Colonic mucosa (tissue), 4 donors: ENCODE results near the gene PCDHGA1. TPM values are rescaled to one million over a fixed set of nuclear protein-coding genes. Genes with fewer than 3 reads are reported as not detected.
A peak's percentile ranks its signal among the peaks of the same experiment; 100 is the strongest.

ENCODE experiments used
- DNase-seq: peaks from one replicate; pipeline ENCODE4 v3.0.0-alpha.2; 2020
- H3K27ac ChIP-seq: fragments of 200-600 bp; one replicate; pipeline ENCODE4 v1.8.0; 2021
- H3K27me3 ChIP-seq: fragments of 200-600 bp; one replicate; pipeline ENCODE4 v1.8.0; 2021
- H3K36me3 ChIP-seq: fragments of 200-600 bp; one replicate; pipeline ENCODE4 v1.8.0; 2021
- H3K4me1 ChIP-seq: fragments of 200-600 bp; one replicate; pipeline ENCODE4 v1.8.0; 2021; ENCODE audit warnings: mild to moderate bottlenecking
- H3K4me3 ChIP-seq: fragments of 200-600 bp; one replicate; pipeline ENCODE4 v1.8.0; 2021
- H3K9ac ChIP-seq, 2 donors: one replicate each; pipeline ENCODE4 v1.7.0; 2013; ENCODE audit warnings: control low read depth in 2 of 2, low read depth in 2 of 2, low read length in 2 of 2
- H3K9me3 ChIP-seq: fragments of 200-600 bp; one replicate; pipeline ENCODE4 v1.8.0; 2021
- intact Hi-C: fragments of 100-400 bp; cut with DNase I; formaldehyde crosslinking; loops from one replicate; pipeline ENCODE4 v1.14.1; 2022
- total RNA-seq, 2 donors: library from RNA; stranded (reverse); fragmentation: NEBNext Ultra II Directional in 1 of 2; extraction: Animal tissue kit (Norgen Biotek cat#: 25700) in 1 of 2; gene quantifications; one replicate each; pipeline ENCODE4 v1.2.1, GENCODE V29; 2021
- TF ChIP-seq, protein P1 (sequence below): fragments of 200-600 bp; IDR thresholded peaks from one replicate; pipeline ENCODE4 v1.8.0; 2022; ENCODE audit warnings: antibody characterized with exemption, mild to moderate bottlenecking
- donor health status: healthy.
- donor health status: DM: no; HTN: no; CAD: no.
- donor health status: DM: no; HTN: no; CAD: no.

The PCDHGA1 gene
- total RNA-seq, 2 donors from 2014 or later = 0.10 to 0.37 TPM

GRCh38 chr5:141319202-141319601 is 11.1 kb upstream of the PCDHGA1 start:
- no peaks in the 10 kb centered on the region for H3K27me3 ChIP-seq
- DNase-seq = no peak
- H3K27ac ChIP-seq = no peak overlapping the region
- H3K9me3 ChIP-seq = peaks cover 14% of the 10 kb centered on the region
- intact Hi-C loops = no loop called here
- H3K36me3 ChIP-seq = no peaks in the 10 kb centered on the region
- TF ChIP-seq, protein P1, sequence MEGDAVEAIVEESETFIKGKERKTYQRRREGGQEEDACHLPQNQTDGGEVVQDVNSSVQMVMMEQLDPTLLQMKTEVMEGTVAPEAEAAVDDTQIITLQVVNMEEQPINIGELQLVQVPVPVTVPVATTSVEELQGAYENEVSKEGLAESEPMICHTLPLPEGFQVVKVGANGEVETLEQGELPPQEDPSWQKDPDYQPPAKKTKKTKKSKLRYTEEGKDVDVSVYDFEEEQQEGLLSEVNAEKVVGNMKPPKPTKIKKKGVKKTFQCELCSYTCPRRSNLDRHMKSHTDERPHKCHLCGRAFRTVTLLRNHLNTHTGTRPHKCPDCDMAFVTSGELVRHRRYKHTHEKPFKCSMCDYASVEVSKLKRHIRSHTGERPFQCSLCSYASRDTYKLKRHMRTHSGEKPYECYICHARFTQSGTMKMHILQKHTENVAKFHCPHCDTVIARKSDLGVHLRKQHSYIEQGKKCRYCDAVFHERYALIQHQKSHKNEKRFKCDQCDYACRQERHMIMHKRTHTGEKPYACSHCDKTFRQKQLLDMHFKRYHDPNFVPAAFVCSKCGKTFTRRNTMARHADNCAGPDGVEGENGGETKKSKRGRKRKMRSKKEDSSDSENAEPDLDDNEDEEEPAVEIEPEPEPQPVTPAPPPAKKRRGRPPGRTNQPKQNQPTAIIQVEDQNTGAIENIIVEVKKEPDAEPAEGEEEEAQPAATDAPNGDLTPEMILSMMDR = no peak
- H3K9ac ChIP-seq = no peak overlapping the region
- H3K4me1 ChIP-seq = no peaks in the 10 kb centered on the region
- H3K4me3 ChIP-seq = no peak overlapping the region

DNA sequence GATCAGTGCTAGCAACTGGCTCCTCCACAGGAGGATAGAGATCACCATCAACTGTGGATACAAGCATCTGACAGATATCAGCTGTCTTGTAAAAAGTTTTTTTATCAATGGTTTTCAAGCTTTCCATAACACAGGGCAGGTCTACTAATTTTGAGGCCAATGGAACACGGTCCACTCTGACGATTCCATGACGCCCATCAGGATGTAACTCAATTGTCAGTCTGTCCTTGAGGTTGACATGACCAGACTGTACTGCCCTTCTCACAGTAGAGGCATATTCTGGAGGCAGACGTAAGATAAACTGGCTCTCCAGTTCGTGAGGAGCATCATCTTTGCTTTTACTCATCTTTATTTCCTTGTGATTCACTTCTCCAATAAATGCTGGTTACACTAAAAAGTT is 10.6 kb upstream of the PCDHGA1 start:
- H3K27me3 ChIP-seq = no peaks in the 10 kb centered on the region
- DNase-seq = no peak
- H3K27ac ChIP-seq = no peak overlapping the region
- H3K4me1 ChIP-seq = no peaks in the 10 kb centered on the region
- intact Hi-C loops = loop anchor here (5.0 kb wide), 1 partner anchor 243 kb away; no protein-coding TSS in a partner anchor
- H3K9me3 ChIP-seq = peaks cover 14% of the 10 kb centered on the region
- TF ChIP-seq, protein P1 = no peak
- H3K9ac ChIP-seq = no peak overlapping the region
- H3K4me3 ChIP-seq = peak overlapping the region; percentile 82
- no peaks in the 10 kb centered on the region for H3K36me3 ChIP-seq

DNA sequence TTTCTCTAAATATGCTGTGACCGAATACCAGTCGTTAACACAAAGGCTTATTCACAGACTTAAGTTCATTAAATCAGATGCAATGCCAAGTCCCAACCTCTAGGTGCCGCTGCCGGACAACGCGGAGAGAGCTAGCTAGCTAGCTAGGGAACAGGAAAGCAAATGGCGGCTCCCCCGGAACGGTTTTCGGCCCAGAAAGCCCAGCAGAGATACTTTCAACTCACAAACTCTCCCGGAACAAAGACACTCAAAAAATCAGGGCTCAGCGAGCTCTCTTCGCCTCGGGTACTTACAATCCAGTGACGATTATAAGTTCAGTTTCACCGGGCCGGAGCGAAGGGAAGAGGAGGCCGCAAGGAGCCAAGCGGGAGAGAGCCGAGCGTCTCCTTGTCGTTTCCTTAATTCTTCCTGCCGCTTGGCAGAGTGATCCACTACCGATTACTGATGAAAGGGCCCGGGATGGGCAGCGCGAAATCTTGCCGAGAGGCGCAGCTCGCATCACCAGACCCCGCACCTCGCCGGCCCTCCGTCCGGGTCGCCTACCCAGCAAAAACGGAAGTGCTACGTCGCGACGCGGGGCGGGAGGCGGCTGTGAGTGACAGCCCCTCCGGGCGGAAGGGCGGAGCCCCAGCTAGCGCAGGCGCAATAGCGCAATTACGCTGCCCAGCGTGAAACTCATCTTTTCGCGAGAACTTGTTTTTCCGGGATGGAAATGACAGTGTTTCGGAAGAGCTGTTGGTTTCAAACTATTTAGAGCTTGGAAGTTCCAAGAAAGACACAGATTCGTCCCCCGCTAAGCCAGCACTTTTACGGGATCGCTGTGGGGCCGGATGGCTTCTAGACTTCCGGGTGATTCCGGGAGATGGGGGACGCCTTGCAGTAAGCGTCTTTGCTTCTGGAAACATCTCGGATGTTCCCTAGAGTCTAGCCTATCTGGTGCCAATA is 9.8 kb upstream of the PCDHGA1 start, which contains the start of gene TAF7:
TSS of gene TAF7 (minus strand) at position 560 of the 945 bp plus-strand sequence. CDS start 740 bp downstream, outside the sequence.
- intact Hi-C loops = loop anchor here (5.0 kb wide), 1 partner anchor 242 kb away; no protein-coding TSS in a partner anchor
- H3K4me3 ChIP-seq = peak within 1 kb of the TSS; percentile 82
- peaks cover 14% of the 10 kb centered on the region for H3K9me3 ChIP-seq

DNA sequence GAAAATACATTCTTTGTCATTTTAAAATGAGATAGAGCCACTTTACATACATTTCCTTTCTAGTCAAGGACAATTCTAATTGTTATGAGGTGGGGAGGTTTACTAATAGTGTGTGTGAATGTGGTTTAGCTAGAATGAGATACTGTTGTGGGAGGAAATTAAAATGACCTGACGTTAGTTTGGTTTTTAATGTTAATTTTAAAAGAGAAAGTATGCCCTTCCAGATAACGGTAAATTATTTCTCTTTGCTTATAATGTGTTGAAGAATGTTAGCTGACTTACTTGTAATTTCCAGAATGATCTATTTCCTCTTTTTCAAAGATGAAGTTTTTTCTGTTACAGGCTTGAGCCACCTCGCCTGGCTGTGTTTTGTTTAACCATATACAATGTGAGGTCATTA is 8.1 kb upstream of the PCDHGA1 start:
- DNase-seq = no peak
- TF ChIP-seq, protein P1 = no peak
- intact Hi-C loops = loop anchor here (5.0 kb wide), 1 partner anchor 240 kb away; no protein-coding TSS in a partner anchor
- no peak overlapping the region for H3K4me3 ChIP-seq
- H3K36me3 ChIP-seq = no peaks in the 10 kb centered on the region
- H3K9ac ChIP-seq = no peak overlapping the region
- no peaks in the 10 kb centered on the region for H3K4me1 ChIP-seq
- no peak overlapping the region for H3K27ac ChIP-seq
- peaks cover 4% of the 10 kb centered on the region for H3K9me3 ChIP-seq
- H3K27me3 ChIP-seq = no peaks in the 10 kb centered on the region

More for the DNA sequence above, 9.8 kb upstream of the PCDHGA1 start, which contains the start of gene TAF7:
- TF ChIP-seq, protein P1 = peak; percentile 79
- no peaks in the 10 kb centered on the region for H3K4me1 ChIP-seq
- DNase-seq = peak; percentile 92
- peak within 1 kb of the TSS; percentile 93 for H3K27ac ChIP-seq
- no peaks in the 10 kb centered on the region for H3K27me3 ChIP-seq
- H3K9ac ChIP-seq = peak within 1 kb of the TSS; percentile 71 to 74
- no peaks in the 10 kb centered on the region for H3K36me3 ChIP-seq

DNA sequence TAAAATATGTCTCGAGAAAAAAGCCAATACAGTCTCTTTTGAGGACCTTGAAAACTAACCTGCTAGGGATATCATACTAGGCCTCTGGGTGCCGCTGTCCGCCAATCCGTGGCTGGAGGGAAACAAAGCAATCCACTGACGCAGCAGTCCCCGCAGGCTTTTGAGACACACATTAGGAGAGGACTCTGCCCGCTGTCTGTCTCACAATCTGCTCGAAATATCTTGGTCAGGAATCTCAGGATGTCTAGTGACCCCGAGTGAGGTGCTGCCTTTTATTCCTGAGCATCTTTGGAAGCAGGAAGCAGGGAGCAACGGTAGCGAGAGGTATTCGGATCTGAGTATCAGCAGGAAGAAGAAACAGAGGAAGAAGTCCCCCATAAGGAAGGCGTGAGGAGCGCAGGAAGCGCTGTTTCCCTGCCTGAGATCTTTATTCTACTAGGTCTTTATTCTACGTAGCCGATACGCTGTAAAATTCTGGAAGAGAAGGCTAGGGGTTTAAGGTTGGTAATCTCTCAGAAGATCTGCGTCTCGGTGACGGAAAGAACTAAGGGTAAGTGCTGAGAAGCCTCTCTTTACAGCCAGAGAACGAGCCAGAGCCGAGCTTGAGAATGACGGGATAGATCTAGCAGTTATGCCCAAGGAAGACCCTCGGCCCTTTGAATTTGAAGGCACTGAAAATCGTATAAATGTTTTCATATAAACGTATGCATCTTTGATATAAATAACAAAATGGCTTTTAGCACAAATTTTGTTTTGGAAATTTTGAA is 4.0 kb upstream of the PCDHGA1 start:
- Histone ChIP-seq H3K27me3 (no peaks in the 10 kb centered on the region), H3K9me3 (no peaks in the 10 kb centered on the region), H3K9ac (peak overlapping the region; percentile 12 to 32), H3K4me3 (peak overlapping the region; percentile 28), H3K4me1 (no peaks in the 10 kb centered on the region), H3K27ac (peak overlapping the region; percentile 28), H3K36me3 (no peaks in the 10 kb centered on the region)
- DNase-seq = peak; percentile 64
- intact Hi-C loops = no loop called here
- TF ChIP-seq, protein P1 = peak; percentile 26
